Panc1 (cell line): ENCODE results near the gene SH3PXD2A. TPM values are rescaled to one million over a fixed set of nuclear protein-coding genes. Genes with fewer than 3 reads are reported as not detected.

ENCODE experiments used
- ATAC-seq: fragments of 200-7000 bp; cut with Tn5 transposase; 2 replicates; pipeline ENCODE4 v1.9.1; 2020; ENCODE audit warnings: mild to moderate bottlenecking, moderate library complexity
- BruUV-seq: library from RNA; stranded (reverse); fragments of 400-500 nt; replicated peaks from 2 replicates; lab custom pipeline; 2021; lab: Mats Ljungman, UMichigan
- CTCF ChIA-PET: fragments of 300-600 bp; sonication (Branson Sonifier 250); formaldehyde crosslinking; loops from one replicate; lab custom pipeline; 2022; ENCODE audit warnings: antibody characterized with exemption; lab: Charles Lee
- POLR2A ChIA-PET: fragments of 300-600 bp; sonication (Branson Sonifier 250); formaldehyde crosslinking; loops from one replicate; lab custom pipeline; 2022; ENCODE audit warnings: antibody characterized with exemption; lab: Charles Lee
- DNase-seq: peaks from one replicate; pipeline ENCODE4 v3.0.0-alpha.2; 2010; ENCODE audit warnings: low read depth, low spot score
- H3K27ac ChIP-seq: 2 replicates; pipeline ENCODE4 v1.5.1; 2011; ENCODE audit warnings: mild to moderate bottlenecking, low read length, inconsistent platforms
- H3K27me3 ChIP-seq: fragments of 200-500 bp; sonication (Bioruptor generic); 2 replicates; pipeline ENCODE4 v1.6.0; 2014; ENCODE audit warnings: low read length, inconsistent platforms; ENCODE audit not compliant: control insufficient read depth, insufficient read depth
- H3K36me3 ChIP-seq: fragments of 200-500 bp; sonication (Bioruptor generic); 2 replicates; pipeline ENCODE4 v1.5.1; 2014; ENCODE audit warnings: inconsistent platforms, mild to moderate bottlenecking, low read length, moderate library complexity; ENCODE audit not compliant: control insufficient read depth, insufficient read depth
- H3K4me1 ChIP-seq: 2 replicates; pipeline ENCODE4 v1.5.1; 2011; ENCODE audit warnings: inconsistent platforms, mild to moderate bottlenecking, low read length, moderate library complexity; ENCODE audit not compliant: control insufficient read depth, insufficient read depth
- H3K4me3 ChIP-seq, 2 experiments: 2 replicates each; pipeline ENCODE4 v1.5.1; 2011 to 2012; ENCODE audit warnings: low read depth in 2 of 2, low read length in 2 of 2, mild to moderate bottlenecking in 2 of 2, inconsistent platforms in 1 of 2, moderate library complexity in 1 of 2
- H3K9me3 ChIP-seq: fragments of 200-500 bp; sonication (Bioruptor generic); 2 replicates; pipeline ENCODE4 v1.5.1; 2014; ENCODE audit warnings: low read depth, mild to moderate bottlenecking, inconsistent platforms, low read length, moderate library complexity; ENCODE audit not compliant: control insufficient read depth, insufficient read depth
- POLR2AphosphoS5 ChIP-seq: IDR thresholded peaks from 2 replicates; pipeline ENCODE4 v1.6.1; 2012; ENCODE audit warnings: mild to moderate bottlenecking, low read depth, low read length, moderate library complexity
- SIN3A ChIP-seq: IDR thresholded peaks from 2 replicates; pipeline ENCODE4 v1.6.1; 2012; ENCODE audit warnings: low read depth, mild to moderate bottlenecking, low read length, moderate library complexity, borderline replicate concordance; ENCODE audit not compliant: insufficient read depth
- TCF7L2 ChIP-seq: IDR thresholded peaks from 2 replicates; pipeline ENCODE4 v1.6.1; 2011; ENCODE audit warnings: mild to moderate bottlenecking, low read depth, low read length, inconsistent platforms
- in situ Hi-C: cut with HindIII; loops from 2 replicates; pipeline ENCODE4 v1.10.0; 2016; ENCODE audit warnings: low sequenced_read_pairs, low pct_unique_long_range_greater_than_20kb
- intact Hi-C: fragments of 100-400 bp; cut with micrococcal nuclease; formaldehyde crosslinking; loops from one replicate; pipeline ENCODE4 v1.10.0; 2022; ENCODE audit not compliant: unreplicated experiment
- total RNA-seq: library from RNA; stranded (reverse); gene quantifications from one replicate; pipeline ENCODE4 v1.2.1, GENCODE V29; 2021; ENCODE audit not compliant: unreplicated experiment
- TF ChIP-seq, protein P1 (sequence below), 2 experiments: IDR thresholded peaks; 2 replicates each; pipeline ENCODE4 v1.6.1; 2011 to 2012; ENCODE audit warnings: low read depth in 2 of 2, control low read depth in 1 of 2, low read length in 1 of 2, mild to moderate bottlenecking in 1 of 2, moderate library complexity in 1 of 2; ENCODE audit not compliant: insufficient read depth in 1 of 2
- TF ChIP-seq, protein P2 (sequence below): fragments of 450-650 bp; IDR thresholded peaks from 2 replicates; pipeline ENCODE4 v1.5.1; 2017; ENCODE audit warnings: mild to moderate bottlenecking

Gene SH3PXD2A
- total RNA-seq, 1 experiment from 2014 or later: 5.7 TPM

DNA sequence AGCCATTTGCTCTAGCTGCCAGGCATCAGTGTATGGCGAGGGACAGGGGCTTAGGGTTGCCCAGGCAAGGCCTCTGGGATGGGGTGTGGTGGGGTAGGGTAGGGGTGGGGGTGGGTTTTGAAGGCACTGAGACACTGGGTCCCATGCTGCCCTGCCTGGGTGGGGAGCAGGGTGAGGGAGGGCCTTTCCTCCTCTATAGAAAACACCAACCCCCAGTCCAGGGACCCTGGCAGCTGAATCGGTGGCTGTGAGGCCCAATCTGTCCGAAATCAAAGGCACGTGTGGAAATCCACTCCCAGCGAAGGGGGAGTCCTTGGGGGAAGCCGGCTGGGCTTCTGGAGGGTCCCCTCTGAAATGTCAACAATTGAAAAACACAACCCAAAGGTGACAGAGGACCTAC, 255.5 kb downstream of the SH3PXD2A start:
- POLR2A ChIA-PET: no interaction called here
- Histone ChIP-seq H3K27me3 (no peaks in the 10 kb centered on the region), H3K36me3 (no peaks in the 10 kb centered on the region), H3K27ac (no peak overlapping the region), H3K4me1 (no peaks in the 10 kb centered on the region), H3K9me3 (no peaks in the 10 kb centered on the region), H3K4me3 (no peak overlapping the region)
- BruUV-seq: no TSS peak
- intact Hi-C loops (loop anchor here (1.0 kb wide), 1 partner anchor 86 kb away; no protein-coding TSS in a partner anchor), in situ Hi-C loops (no loop called here)
- no peak for ATAC-seq
- CTCF ChIA-PET: interaction anchor here (0.6 to 1.8 kb wide), 2 partner anchors 57 to 87 kb away, joined by 4 to 16 read pairs; no protein-coding TSS in a partner anchor
- TF ChIP-seq, protein P1, sequence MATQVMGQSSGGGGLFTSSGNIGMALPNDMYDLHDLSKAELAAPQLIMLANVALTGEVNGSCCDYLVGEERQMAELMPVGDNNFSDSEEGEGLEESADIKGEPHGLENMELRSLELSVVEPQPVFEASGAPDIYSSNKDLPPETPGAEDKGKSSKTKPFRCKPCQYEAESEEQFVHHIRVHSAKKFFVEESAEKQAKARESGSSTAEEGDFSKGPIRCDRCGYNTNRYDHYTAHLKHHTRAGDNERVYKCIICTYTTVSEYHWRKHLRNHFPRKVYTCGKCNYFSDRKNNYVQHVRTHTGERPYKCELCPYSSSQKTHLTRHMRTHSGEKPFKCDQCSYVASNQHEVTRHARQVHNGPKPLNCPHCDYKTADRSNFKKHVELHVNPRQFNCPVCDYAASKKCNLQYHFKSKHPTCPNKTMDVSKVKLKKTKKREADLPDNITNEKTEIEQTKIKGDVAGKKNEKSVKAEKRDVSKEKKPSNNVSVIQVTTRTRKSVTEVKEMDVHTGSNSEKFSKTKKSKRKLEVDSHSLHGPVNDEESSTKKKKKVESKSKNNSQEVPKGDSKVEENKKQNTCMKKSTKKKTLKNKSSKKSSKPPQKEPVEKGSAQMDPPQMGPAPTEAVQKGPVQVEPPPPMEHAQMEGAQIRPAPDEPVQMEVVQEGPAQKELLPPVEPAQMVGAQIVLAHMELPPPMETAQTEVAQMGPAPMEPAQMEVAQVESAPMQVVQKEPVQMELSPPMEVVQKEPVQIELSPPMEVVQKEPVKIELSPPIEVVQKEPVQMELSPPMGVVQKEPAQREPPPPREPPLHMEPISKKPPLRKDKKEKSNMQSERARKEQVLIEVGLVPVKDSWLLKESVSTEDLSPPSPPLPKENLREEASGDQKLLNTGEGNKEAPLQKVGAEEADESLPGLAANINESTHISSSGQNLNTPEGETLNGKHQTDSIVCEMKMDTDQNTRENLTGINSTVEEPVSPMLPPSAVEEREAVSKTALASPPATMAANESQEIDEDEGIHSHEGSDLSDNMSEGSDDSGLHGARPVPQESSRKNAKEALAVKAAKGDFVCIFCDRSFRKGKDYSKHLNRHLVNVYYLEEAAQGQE (IDR thresholded peaks at IDR 0.05; ENCODE audit: insufficient read depth in 1 of 2, low read depth in 2 of 2, low read length in 1 of 2): no peak
- TF ChIP-seq, protein P2, sequence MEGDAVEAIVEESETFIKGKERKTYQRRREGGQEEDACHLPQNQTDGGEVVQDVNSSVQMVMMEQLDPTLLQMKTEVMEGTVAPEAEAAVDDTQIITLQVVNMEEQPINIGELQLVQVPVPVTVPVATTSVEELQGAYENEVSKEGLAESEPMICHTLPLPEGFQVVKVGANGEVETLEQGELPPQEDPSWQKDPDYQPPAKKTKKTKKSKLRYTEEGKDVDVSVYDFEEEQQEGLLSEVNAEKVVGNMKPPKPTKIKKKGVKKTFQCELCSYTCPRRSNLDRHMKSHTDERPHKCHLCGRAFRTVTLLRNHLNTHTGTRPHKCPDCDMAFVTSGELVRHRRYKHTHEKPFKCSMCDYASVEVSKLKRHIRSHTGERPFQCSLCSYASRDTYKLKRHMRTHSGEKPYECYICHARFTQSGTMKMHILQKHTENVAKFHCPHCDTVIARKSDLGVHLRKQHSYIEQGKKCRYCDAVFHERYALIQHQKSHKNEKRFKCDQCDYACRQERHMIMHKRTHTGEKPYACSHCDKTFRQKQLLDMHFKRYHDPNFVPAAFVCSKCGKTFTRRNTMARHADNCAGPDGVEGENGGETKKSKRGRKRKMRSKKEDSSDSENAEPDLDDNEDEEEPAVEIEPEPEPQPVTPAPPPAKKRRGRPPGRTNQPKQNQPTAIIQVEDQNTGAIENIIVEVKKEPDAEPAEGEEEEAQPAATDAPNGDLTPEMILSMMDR: no peak
- no peak for TF ChIP-seq TCF7L2
- no peak for TF ChIP-seq POLR2AphosphoS5
- TF ChIP-seq SIN3A: no peak
- DNase-seq: no peak

- H3K27ac ChIP-seq: no peak overlapping the region
- H3K4me1 ChIP-seq: no peaks in the 10 kb centered on the region; the same call in 1 of the 2 replicates
- in situ Hi-C loops: no loop called here
- intact Hi-C loops: loop anchor here (1.0 kb wide), 1 partner anchor 87 kb away; no protein-coding TSS in a partner anchor
- POLR2A ChIA-PET: no interaction called here
- ATAC-seq (peak; percentile 68), DNase-seq (no peak)
- no peaks in the 10 kb centered on the region for H3K9me3 ChIP-seq
- H3K4me3 ChIP-seq: no peak overlapping the region
- BruUV-seq: no TSS peak
- H3K27me3 ChIP-seq: no peaks in the 10 kb centered on the region
- CTCF ChIA-PET: interaction anchor here (1.8 kb wide), 1 partner anchor 87 kb away, joined by 16 read pairs; no protein-coding TSS in a partner anchor
- no peaks in the 10 kb centered on the region for H3K36me3 ChIP-seq
- TF ChIP-seq, protein P1 (IDR thresholded peaks at IDR 0.05; ENCODE audit: insufficient read depth in 1 of 2, low read depth in 2 of 2, low read length in 1 of 2): no peak
- no peak for TF ChIP-seq POLR2AphosphoS5
- TF ChIP-seq TCF7L2: no peak
- TF ChIP-seq, protein P2: no peak
- TF ChIP-seq SIN3A: no peak
These were observed 256.2 kb downstream of the SH3PXD2A start for GRCh38 chr10:103599211-103599610.
